Adrenal gland (tissue), 12 donors: Measurements from ENCODE around the gene ERC1. TPM values are rescaled to one million over a fixed set of nuclear protein-coding genes. Genes with fewer than 3 reads are reported as not detected.
A peak's percentile ranks its signal among the peaks of the same experiment; 100 is the strongest.

Source experiments
- DNase-seq, 7 donors: peaks; one replicate each; pipeline ENCODE4 v3.0.0-alpha.2; 2019 to 2020
- H3K27ac ChIP-seq, 5 donors: fragments of 200-600 bp; sonication (generic) in 4 of 5; 1 replicate in 3 of 5; 2 replicates in 2 of 5; pipeline versions ENCODE4 v1.5.1 to v1.8.0; 2016 to 2020; ENCODE audit warnings: mild to moderate bottlenecking in 1 of 5
- H3K27me3 ChIP-seq: fragments of 200-600 bp; 2 replicates; pipeline ENCODE4 v1.8.0; 2021
- H3K36me3 ChIP-seq, 2 donors: fragments of 200-600 bp; replicated peaks in 1 of 2; 1 replicate in 1 of 2; 2 replicates in 1 of 2; pipeline versions ENCODE4 v1.5.1 to v1.8.0; 2018 to 2022
- H3K4me1 ChIP-seq, 2 donors: fragments of 200-600 bp; replicated peaks in 1 of 2; 1 replicate in 1 of 2; 2 replicates in 1 of 2; pipeline versions ENCODE4 v1.5.1 to v1.8.0; 2018 to 2021
- H3K4me3 ChIP-seq, 4 donors: fragments of 200-600 bp; sonication (generic) in 3 of 4; one replicate each; pipeline ENCODE4 v1.5.1; 2016 to 2018
- H3K9me3 ChIP-seq, 3 donors: fragments of 200-600 bp; sonication (generic) in 1 of 3; replicated peaks in 1 of 3; 1 replicate in 2 of 3; 2 replicates in 1 of 3; pipeline versions ENCODE4 v1.5.1 to v1.8.0; 2016 to 2021
- POLR2A ChIP-seq, 2 donors: fragments of 450-650 bp; IDR thresholded peaks; one replicate each; pipeline ENCODE4 v1.6.1; 2017; ENCODE audit warnings: antibody characterized with exemption in 2 of 2, mild to moderate bottlenecking in 2 of 2, moderate library complexity in 1 of 2
- WGBS, 4 donors: extraction: QIAGEN DNeasy Blood & Tissue Kit in 2 of 4; methylation state at CpG; one replicate each; pipeline versions ENCODE4 v1.1.5 to v1.1.7; 2013 to 2017; 5-methylcytosine and 5-hydroxymethylcytosine counted together
- intact Hi-C, 2 donors: fragments of 100-400 bp; cut with DNase I; formaldehyde crosslinking; loops; one replicate each; pipeline versions ENCODE4 v1.14.1 to v1.15.0; 2022 to 2023
- polyA plus RNA-seq, 3 donors: library from polyadenylated mRNA; stranded (reverse); fragments of 200-250 nt in 2 of 3; fragments of 350-450 nt in 1 of 3; fragmentation: Illumina TruSeq in 1 of 3; extraction: RNeasy Lipid Tissue Mini Kit (QIAGEN cat#74804) in 1 of 3; gene quantifications; one replicate each; pipeline ENCODE4 v1.2.3, GENCODE V29; 2013 to 2014
- total RNA-seq, 9 donors: library from RNA; depleted of rRNA in 4 of 9; stranded (reverse); fragments of >200 nt in 4 of 9; fragments of 120-200 nt in 1 of 9; fragmentation: NEBNext Ultra II Directional in 1 of 9; extraction: Animal tissue kit (Norgen Biotek cat#: 25700) in 1 of 9; gene quantifications; one replicate each; pipeline versions ENCODE4 v1.1.0 to v1.2.4, GENCODE V29; 2013 to 2023
- TF ChIP-seq, protein P1 (sequence below), 6 experiments: fragments of 450-650 bp in 4 of 6; fragments of 200-600 bp in 2 of 6; sonication (generic) in 1 of 6; IDR thresholded peaks; 1 replicate in 5 of 6; 2 replicates in 1 of 6; pipeline versions ENCODE4 v1.5.1 to v1.8.0; 2016 to 2021; ENCODE audit warnings: antibody characterized with exemption in 6 of 6, mild to moderate bottlenecking in 2 of 6, moderate library complexity in 1 of 6
- donor health status: healthy with polysubstance abuse.
- donor health status: Bipolar disorder and iron deficiency.
- donor health status: DM: yes; HTN: yes; CAD: no.
- donor health status: DM: no; HTN: no; CAD: no.
- donor health status: DM: no; HTN: no; CAD: no.
- donor health status: DM: yes; HTN: yes; CAD: no.

Gene ERC1
- total and polyA plus RNA-seq, 12 donors: 4.1 to 79.5 (median 40.2) TPM

DNA sequence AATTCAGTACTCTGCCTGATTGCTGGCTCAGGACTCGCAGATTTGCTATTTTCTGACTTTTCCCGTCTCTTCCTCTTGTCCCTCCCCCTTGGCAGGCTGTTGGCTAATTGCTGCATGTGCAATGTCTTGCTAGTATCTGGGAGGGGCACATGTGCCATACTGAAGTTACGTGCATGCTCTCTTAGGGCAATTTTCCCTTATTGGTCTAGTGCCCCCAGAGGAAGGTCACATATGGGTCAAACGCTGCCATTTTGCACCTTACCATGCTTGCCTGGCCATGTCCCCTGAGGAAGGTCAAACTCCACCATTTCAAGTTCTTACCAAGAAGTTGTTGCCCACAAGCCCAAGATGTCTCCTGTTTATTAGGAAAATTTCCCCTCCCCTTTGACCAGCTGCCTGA, 13.9 kb upstream of the ERC1 start:
- WGBS, 4 donors: 87 to 95% (median 91%) methylated on average over 4 of the region's 4 CpGs
- no peaks in the 10 kb centered on the region for H3K27me3 ChIP-seq
- H3K4me1 ChIP-seq: no peaks in the 10 kb centered on the region
- no peaks in the 10 kb centered on the region for H3K9me3 ChIP-seq
- intact Hi-C loops: no loop called here
- H3K36me3 ChIP-seq: no peaks in the 10 kb centered on the region
- TF ChIP-seq POLR2A (IDR thresholded peaks at IDR 0.05): no peak
- TF ChIP-seq, protein P1, sequence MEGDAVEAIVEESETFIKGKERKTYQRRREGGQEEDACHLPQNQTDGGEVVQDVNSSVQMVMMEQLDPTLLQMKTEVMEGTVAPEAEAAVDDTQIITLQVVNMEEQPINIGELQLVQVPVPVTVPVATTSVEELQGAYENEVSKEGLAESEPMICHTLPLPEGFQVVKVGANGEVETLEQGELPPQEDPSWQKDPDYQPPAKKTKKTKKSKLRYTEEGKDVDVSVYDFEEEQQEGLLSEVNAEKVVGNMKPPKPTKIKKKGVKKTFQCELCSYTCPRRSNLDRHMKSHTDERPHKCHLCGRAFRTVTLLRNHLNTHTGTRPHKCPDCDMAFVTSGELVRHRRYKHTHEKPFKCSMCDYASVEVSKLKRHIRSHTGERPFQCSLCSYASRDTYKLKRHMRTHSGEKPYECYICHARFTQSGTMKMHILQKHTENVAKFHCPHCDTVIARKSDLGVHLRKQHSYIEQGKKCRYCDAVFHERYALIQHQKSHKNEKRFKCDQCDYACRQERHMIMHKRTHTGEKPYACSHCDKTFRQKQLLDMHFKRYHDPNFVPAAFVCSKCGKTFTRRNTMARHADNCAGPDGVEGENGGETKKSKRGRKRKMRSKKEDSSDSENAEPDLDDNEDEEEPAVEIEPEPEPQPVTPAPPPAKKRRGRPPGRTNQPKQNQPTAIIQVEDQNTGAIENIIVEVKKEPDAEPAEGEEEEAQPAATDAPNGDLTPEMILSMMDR (IDR thresholded peaks at IDR 0.05): no peak
- DNase-seq: no peak
- H3K27ac ChIP-seq: no peak overlapping the region
- H3K4me3 ChIP-seq: no peak overlapping the region

DNA sequence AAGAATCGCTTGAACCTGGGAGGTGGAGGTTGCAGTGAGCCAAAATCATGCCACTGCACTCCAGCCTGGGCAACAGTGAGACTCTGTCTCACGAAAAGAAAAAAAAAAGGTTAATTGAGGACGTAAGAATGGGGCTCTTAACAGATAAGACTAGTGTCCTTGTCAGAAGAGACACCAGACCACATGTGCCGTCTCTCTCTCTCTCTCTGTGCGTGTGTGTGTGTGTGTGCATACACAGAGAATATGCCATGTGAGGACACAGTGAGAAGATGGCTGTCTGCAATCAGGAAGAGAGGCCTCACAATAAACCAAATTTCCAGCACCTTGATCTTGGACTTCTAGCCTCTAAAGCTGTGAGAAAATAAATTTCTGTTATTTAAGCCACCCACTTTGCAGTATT, 11.7 kb upstream of the ERC1 start:
- 40 to 60% (median 47%) methylated on average over 4 to 5 of the region's 5 CpGs for whole genome bisulfite sequencing, 4 donors
- no peak overlapping the region for H3K27ac ChIP-seq
- peak in 5 of 7 donors; percentile 28 to 69 (median 50) for DNase-seq
- H3K27me3 ChIP-seq: no peaks in the 10 kb centered on the region
- no peaks in the 10 kb centered on the region for H3K36me3 ChIP-seq
- H3K9me3 ChIP-seq: no peaks in the 10 kb centered on the region
- H3K4me1 ChIP-seq: no peaks in the 10 kb centered on the region
- no peak overlapping the region for H3K4me3 ChIP-seq
- TF ChIP-seq, protein P1 (IDR thresholded peaks at IDR 0.05): no peak
- intact Hi-C loops: no loop called here

DNA sequence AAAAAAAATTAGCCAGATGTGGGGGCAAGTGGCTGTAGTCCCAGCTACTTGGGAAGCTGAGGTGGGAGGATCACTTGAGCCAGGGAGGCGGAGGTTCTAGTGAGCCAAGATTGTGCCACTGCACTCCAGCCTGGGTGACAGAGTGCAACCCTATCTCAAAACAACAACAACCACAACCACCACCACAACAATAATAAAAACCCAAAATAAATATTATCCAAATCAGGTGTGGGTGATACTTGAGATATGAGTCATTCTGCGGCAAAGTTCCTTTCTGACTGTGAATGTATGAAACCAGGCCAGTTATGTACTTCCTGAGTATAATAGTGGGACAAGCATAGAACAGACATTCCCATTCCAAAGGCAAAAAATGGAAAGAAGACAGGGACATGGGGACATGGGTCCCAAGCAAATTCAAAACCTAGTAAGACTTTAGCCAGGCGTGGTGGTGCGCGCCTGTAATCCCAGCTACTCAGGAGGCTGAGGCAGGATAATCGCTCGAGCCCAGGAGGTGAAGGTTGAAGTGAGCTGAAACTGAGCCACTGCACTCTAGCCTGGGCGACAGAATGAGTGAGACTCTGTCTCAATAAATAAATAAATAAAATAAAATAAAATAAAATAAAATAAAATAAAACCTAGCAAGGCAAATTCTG, 9.7 kb upstream of the ERC1 start:
- no peak for DNase-seq
- no peaks in the 10 kb centered on the region for H3K36me3 ChIP-seq
- TF ChIP-seq, protein P1 (IDR thresholded peaks at IDR 0.05): no peak
- TF ChIP-seq POLR2A (IDR thresholded peaks at IDR 0.05): no peak
- WGBS, 4 donors: 94 to 97% (median 94%) methylated on average over 8 of the region's 8 CpGs
- no peaks in the 10 kb centered on the region for H3K4me1 ChIP-seq
- H3K27ac ChIP-seq: no peak overlapping the region
- H3K27me3 ChIP-seq: no peaks in the 10 kb centered on the region
- no peaks in the 10 kb centered on the region for H3K9me3 ChIP-seq
- intact Hi-C loops: no loop called here
- no peak overlapping the region for H3K4me3 ChIP-seq

DNA sequence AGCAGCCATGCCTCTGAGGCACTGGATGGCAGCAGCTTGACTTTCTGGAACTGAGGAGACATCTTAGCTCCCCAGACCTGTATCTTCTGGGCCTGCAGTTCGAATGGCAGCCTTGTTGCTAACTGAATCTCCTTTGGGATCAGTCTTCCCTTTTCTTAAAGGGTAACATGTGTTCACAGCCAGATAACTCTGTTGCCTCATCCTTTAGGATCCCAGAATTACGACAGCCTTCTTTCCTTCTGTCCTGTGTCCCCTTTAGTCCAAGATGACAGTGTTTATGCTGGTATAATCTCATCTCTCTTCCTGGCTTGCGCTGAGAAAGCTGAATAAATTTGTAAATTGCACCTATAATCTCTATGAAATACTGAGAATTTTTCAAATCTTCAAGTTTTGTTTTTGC, 9.1 kb upstream of the ERC1 start:
- no peak overlapping the region for H3K27ac ChIP-seq
- WGBS, 4 donors: 89 to 95% (median 93%) methylated on average over 3 of the region's 3 CpGs
- intact Hi-C loops: no loop called here
- H3K27me3 ChIP-seq: no peaks in the 10 kb centered on the region
- no peak for TF ChIP-seq POLR2A (IDR thresholded peaks at IDR 0.05)
- TF ChIP-seq, protein P1 (IDR thresholded peaks at IDR 0.05): no peak
- no peaks in the 10 kb centered on the region for H3K4me1 ChIP-seq
- DNase-seq: no peak
- H3K36me3 ChIP-seq: no peaks in the 10 kb centered on the region
- H3K4me3 ChIP-seq: no peak overlapping the region
- no peaks in the 10 kb centered on the region for H3K9me3 ChIP-seq
